PFSK-1 (cell line): ENCODE data around the gene GP2.

Experiments used
- FOXP2 ChIP-seq: optimal IDR thresholded peaks from 2 replicates; pipeline ENCODE3; 2011; ENCODE audit warnings: borderline replicate concordance, control low read depth, inconsistent platforms; ENCODE audit not compliant: insufficient read depth; ENCODE audit errors: extremely low read length, extremely low read depth
- POLR2AphosphoS5 ChIP-seq: IDR thresholded peaks from 2 replicates; pipeline ENCODE4 v1.6.1; 2012; ENCODE audit warnings: low read depth, mild to moderate bottlenecking, control low read depth, low read length, moderate library complexity
- SIN3A ChIP-seq: IDR thresholded peaks from 2 replicates; pipeline ENCODE4 v1.6.1; 2012; ENCODE audit warnings: mild to moderate bottlenecking, low read length, moderate library complexity, borderline replicate concordance; ENCODE audit not compliant: insufficient read depth
- TAF1 ChIP-seq: IDR thresholded peaks from 2 replicates; pipeline ENCODE4 v1.6.1; 2012; ENCODE audit warnings: low read length, control low read depth, borderline replicate concordance; ENCODE audit not compliant: insufficient read depth
- TF ChIP-seq, protein P1 (sequence below), 2 experiments: IDR thresholded peaks; 2 replicates each; pipeline versions ENCODE4 v1.6.1 to v1.8.0; 2011 to 2012; ENCODE audit warnings: low read depth in 2 of 2, low read length in 2 of 2, control low read depth in 1 of 2, inconsistent platforms in 1 of 2, mild to moderate bottlenecking in 1 of 2, moderate library complexity in 1 of 2; ENCODE audit not compliant: insufficient read depth in 1 of 2

- TF ChIP-seq POLR2AphosphoS5, result no peak
- TF ChIP-seq SIN3A, result no peak
- TF ChIP-seq TAF1, result no peak
- TF ChIP-seq, protein P1, sequence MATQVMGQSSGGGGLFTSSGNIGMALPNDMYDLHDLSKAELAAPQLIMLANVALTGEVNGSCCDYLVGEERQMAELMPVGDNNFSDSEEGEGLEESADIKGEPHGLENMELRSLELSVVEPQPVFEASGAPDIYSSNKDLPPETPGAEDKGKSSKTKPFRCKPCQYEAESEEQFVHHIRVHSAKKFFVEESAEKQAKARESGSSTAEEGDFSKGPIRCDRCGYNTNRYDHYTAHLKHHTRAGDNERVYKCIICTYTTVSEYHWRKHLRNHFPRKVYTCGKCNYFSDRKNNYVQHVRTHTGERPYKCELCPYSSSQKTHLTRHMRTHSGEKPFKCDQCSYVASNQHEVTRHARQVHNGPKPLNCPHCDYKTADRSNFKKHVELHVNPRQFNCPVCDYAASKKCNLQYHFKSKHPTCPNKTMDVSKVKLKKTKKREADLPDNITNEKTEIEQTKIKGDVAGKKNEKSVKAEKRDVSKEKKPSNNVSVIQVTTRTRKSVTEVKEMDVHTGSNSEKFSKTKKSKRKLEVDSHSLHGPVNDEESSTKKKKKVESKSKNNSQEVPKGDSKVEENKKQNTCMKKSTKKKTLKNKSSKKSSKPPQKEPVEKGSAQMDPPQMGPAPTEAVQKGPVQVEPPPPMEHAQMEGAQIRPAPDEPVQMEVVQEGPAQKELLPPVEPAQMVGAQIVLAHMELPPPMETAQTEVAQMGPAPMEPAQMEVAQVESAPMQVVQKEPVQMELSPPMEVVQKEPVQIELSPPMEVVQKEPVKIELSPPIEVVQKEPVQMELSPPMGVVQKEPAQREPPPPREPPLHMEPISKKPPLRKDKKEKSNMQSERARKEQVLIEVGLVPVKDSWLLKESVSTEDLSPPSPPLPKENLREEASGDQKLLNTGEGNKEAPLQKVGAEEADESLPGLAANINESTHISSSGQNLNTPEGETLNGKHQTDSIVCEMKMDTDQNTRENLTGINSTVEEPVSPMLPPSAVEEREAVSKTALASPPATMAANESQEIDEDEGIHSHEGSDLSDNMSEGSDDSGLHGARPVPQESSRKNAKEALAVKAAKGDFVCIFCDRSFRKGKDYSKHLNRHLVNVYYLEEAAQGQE (IDR thresholded peaks at IDR 0.05; ENCODE audit: insufficient read depth in 1 of 2, low read depth in 2 of 2, low read length in 2 of 2), result no peak
- no peak for TF ChIP-seq FOXP2
Measured at GRCh38 chr16:20302389-20302788, 24.9 kb downstream of the GP2 start.
